ENCODE results near the gene SIRPD.

GRCh38 chr20:1595333-1595732 is 37.8 kb upstream of the SIRPD start:
- TF ChIP-seq CTCF (IDR thresholded peaks at IDR 0.05) = no peak
- TF ChIP-seq EZH2 (IDR thresholded peaks at IDR 0.05) = no peak
